ENCODE data around the gene GREB1. TPM values are rescaled to one million over a fixed set of nuclear protein-coding genes. Genes with fewer than 3 reads are reported as not detected.

Gene GREB1
- total and polyA plus RNA-seq, 2 of the 13 experiments (the other 11 are each of a cell fraction or from before 2014, with no cell fraction given) = 31.3 to 61.2 TPM

DNA sequence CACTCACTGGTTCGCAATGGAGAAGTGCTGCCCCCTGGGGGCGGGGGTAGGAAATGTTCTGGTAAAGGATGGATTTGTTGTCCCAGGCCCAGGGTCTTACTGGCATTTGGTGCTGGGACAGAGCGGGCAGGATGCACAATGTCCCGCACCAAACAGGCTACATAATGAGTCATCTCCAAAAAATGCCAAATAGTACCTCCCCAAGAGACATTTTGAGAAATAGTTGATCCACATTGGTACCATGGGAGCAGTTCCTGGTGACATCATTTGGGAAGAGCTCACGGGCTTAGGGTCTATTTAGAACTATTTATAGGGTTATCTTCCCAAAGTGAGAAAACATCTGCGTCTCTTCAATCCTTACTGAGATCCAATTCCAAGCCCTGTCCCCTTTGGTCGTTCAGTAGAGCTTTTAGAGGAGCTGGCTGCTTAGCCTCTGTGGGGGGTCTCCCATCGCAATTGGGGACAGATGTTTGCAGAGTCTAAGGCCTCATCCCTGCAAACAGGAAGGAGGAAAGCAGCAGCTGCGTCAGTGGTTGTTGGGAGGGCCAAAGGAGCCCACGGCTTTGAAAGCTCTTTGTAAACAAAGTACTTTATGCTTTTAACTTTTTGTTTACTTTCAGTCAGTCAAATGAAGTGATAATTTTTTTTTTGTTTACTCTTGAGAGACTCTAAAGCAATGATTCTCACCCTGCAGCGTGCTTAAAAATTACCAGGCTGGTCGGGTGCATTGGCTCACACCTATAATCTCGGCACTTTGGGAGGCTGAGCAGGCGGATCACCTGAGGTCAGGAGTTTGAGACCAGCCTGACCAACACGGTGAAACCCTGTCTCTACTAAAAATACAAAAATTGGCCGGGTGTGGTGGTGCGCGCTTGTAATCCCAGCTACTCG lies 49.3 kb downstream of the GREB1 start (continued):
- TF ChIP-seq, protein P1, sequence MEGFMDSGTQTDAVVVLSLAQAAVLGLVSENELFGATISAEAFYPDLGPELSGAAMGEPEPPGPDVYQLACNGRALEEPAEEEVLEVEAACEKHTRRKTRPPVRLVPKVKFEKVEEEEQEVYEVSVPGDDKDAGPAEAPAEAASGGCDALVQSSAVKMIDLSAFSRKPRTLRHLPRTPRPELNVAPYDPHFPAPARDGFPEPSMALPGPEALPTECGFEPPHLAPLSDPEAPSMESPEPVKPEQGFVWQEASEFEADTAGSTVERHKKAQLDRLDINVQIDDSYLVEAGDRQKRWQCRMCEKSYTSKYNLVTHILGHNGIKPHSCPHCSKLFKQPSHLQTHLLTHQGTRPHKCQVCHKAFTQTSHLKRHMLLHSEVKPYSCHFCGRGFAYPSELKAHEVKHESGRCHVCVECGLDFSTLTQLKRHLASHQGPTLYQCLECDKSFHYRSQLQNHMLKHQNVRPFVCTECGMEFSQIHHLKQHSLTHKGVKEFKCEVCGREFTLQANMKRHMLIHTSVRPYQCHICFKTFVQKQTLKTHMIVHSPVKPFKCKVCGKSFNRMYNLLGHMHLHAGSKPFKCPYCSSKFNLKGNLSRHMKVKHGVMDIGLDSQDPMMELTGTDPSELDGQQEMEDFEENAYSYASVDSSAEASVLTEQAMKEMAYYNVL (CRISPR knock-in tag; IDR thresholded peaks at IDR 0.05; ENCODE audit: borderline replicate concordance) = peak; percentile 34; the same call in 1 of the 2 replicates
- TF ChIP-seq TGIF2 (CRISPR knock-in tag; IDR thresholded peaks at IDR 0.05) (0 out of 2 replicates have a peak, but pooled peaks have one; percentile 48), CCAR2 (optimal IDR thresholded peaks at IDR 0.05; ENCODE audit: low read depth, low read length) (no peak), SMC3 (IDR thresholded peaks at IDR 0.05; ENCODE audit: low read length) (peak; percentile 92), SALL1 (CRISPR knock-in tag; IDR thresholded peaks at IDR 0.05) (peak; percentile 69), ZNF501 (CRISPR knock-in tag; IDR thresholded peaks at IDR 0.05) (peak; percentile 25; the same call in 1 of the 2 replicates), NCOR1 (IDR thresholded peaks at IDR 0.05; ENCODE audit: borderline replicate concordance, low read length) (no peak), RERE (CRISPR knock-in tag; IDR thresholded peaks at IDR 0.05; ENCODE audit: low read depth) (peak; percentile 60; the same call in 1 of the 2 replicates), ZFX (CRISPR knock-in tag; IDR thresholded peaks at IDR 0.05; ENCODE audit: low read depth) (peak; percentile 47), PHF21A (CRISPR knock-in tag; IDR thresholded peaks at IDR 0.05) (peak; percentile 54), GATAD1 (CRISPR knock-in tag; IDR thresholded peaks at IDR 0.05) (peak; percentile 11; the same call in 1 of the 2 replicates), RFXANK (CRISPR knock-in tag; IDR thresholded peaks at IDR 0.05) (peak; percentile 95), ZSCAN12 (CRISPR knock-in tag; IDR thresholded peaks at IDR 0.05) (no peak), ZNF317 (CRISPR knock-in tag; IDR thresholded peaks at IDR 0.05) (peak; percentile 63)
- TF ChIP-seq, protein P2, sequence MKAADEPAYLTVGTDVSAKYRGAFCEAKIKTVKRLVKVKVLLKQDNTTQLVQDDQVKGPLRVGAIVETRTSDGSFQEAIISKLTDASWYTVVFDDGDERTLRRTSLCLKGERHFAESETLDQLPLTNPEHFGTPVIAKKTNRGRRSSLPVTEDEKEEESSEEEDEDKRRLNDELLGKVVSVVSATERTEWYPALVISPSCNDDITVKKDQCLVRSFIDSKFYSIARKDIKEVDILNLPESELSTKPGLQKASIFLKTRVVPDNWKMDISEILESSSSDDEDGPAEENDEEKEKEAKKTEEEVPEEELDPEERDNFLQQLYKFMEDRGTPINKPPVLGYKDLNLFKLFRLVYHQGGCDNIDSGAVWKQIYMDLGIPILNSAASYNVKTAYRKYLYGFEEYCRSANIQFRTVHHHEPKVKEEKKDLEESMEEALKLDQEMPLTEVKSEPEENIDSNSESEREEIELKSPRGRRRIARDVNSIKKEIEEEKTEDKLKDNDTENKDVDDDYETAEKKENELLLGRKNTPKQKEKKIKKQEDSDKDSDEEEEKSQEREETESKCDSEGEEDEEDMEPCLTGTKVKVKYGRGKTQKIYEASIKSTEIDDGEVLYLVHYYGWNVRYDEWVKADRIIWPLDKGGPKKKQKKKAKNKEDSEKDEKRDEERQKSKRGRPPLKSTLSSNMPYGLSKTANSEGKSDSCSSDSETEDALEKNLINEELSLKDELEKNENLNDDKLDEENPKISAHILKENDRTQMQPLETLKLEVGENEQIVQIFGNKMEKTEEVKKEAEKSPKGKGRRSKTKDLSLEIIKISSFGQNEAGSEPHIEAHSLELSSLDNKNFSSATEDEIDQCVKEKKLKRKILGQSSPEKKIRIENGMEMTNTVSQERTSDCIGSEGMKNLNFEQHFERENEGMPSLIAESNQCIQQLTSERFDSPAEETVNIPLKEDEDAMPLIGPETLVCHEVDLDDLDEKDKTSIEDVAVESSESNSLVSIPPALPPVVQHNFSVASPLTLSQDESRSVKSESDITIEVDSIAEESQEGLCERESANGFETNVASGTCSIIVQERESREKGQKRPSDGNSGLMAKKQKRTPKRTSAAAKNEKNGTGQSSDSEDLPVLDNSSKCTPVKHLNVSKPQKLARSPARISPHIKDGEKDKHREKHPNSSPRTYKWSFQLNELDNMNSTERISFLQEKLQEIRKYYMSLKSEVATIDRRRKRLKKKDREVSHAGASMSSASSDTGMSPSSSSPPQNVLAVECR (CRISPR knock-in tag; IDR thresholded peaks at IDR 0.05; ENCODE audit: borderline replicate concordance) = peak; percentile 30; the same call in 1 of the 2 replicates
- TF ChIP-seq, protein P3, sequence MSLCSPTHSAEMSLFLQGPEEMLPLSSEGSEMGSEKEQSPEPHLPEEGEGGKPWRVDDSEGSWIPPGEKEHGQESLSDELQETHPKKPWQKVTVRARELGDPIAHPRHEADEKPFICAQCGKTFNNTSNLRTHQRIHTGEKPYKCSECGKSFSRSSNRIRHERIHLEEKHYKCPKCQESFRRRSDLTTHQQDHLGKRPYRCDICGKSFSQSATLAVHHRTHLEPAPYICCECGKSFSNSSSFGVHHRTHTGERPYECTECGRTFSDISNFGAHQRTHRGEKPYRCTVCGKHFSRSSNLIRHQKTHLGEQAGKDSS (CRISPR knock-in tag; IDR thresholded peaks at IDR 0.05; ENCODE audit: borderline replicate concordance, low read depth) = 0 out of 2 replicates have a peak, but pooled peaks have one; percentile 50

Data from HepG2 (cell line).